Measurements from ENCODE around the gene ELMO1.

DNA sequence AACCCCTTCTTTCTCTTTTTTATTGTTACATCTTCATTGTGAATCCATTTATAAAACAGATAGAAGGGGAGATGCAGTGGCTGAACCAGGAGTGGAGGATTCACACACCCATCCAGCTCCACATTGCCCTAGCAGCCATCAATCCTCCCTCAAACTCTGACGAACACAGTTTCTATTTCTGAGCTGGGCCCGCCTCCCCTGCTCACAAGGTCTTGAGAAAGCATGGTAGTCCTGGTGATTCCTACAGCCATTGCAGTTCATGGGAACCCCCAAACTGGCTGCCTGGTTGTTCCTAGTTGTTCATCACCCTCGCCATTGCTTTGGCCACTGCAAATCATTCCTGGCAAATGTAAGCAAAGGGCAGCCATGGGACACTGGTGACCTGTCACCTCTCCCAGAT, 465.9 kb downstream of the ELMO1 start:
- TF ChIP-seq EZH2 (IDR thresholded peaks at IDR 0.05; ENCODE audit: low read length, unreplicated experiment): no peak
- TF ChIP-seq, protein P1, sequence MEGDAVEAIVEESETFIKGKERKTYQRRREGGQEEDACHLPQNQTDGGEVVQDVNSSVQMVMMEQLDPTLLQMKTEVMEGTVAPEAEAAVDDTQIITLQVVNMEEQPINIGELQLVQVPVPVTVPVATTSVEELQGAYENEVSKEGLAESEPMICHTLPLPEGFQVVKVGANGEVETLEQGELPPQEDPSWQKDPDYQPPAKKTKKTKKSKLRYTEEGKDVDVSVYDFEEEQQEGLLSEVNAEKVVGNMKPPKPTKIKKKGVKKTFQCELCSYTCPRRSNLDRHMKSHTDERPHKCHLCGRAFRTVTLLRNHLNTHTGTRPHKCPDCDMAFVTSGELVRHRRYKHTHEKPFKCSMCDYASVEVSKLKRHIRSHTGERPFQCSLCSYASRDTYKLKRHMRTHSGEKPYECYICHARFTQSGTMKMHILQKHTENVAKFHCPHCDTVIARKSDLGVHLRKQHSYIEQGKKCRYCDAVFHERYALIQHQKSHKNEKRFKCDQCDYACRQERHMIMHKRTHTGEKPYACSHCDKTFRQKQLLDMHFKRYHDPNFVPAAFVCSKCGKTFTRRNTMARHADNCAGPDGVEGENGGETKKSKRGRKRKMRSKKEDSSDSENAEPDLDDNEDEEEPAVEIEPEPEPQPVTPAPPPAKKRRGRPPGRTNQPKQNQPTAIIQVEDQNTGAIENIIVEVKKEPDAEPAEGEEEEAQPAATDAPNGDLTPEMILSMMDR (conservative IDR thresholded peaks at IDR 0.05; ENCODE audit: low read depth, low read length): no peak
- TF ChIP-seq EZH2phosphoT487 (IDR thresholded peaks at IDR 0.05; ENCODE audit: borderline replicate concordance, low read length): no peak
